A549 (cell line): Measurements from ENCODE around the gene SHC1.

Experiments used
- CBX8 ChIP-seq: fragments of 200-600 bp; sonication (generic); IDR thresholded peaks from 2 replicates; pipeline ENCODE4 v1.6.1; 2016
- JUN ChIP-seq, 2 experiments: fragments of >200 bp; sonication (Bioruptor Twin); formaldehyde crosslinking; IDR thresholded peaks; 2 replicates in 1 of 2; 3 replicates in 1 of 2; pipeline ENCODE4 v1.6.1; 2016 to 2017
- JUNB ChIP-seq: fragments of >200 bp; sonication (Bioruptor Twin); formaldehyde crosslinking; IDR thresholded peaks from 2 replicates; pipeline ENCODE4 v1.6.1; 2016
- POLR2A ChIP-seq: IDR thresholded peaks from 2 replicates; pipeline ENCODE4 v1.6.1; 2012; ENCODE audit warnings: mild to moderate bottlenecking, low read length
- SMC3 ChIP-seq: fragments of >200 bp; sonication (Bioruptor Twin); formaldehyde crosslinking; IDR thresholded peaks from 3 replicates; pipeline ENCODE4 v1.6.1; 2018; ENCODE audit warnings: inconsistent platforms
- SREBF2 ChIP-seq: fragments of 450-650 bp; IDR thresholded peaks from 2 replicates; pipeline ENCODE4 v1.6.1; 2014; ENCODE audit warnings: mild to moderate bottlenecking, moderate library complexity
- TF ChIP-seq, protein P1 (sequence below): fragments of >200 bp; sonication (Bioruptor Twin); formaldehyde crosslinking; IDR thresholded peaks from 3 replicates; pipeline ENCODE4 v1.5.1; 2016
- TF ChIP-seq, protein P2 (sequence below): fragments of 200-600 bp; sonication (generic); IDR thresholded peaks from 2 replicates; pipeline ENCODE4 v1.6.1; 2016; ENCODE audit warnings: antibody characterized with exemption, mild to moderate bottlenecking, moderate library complexity

DNA sequence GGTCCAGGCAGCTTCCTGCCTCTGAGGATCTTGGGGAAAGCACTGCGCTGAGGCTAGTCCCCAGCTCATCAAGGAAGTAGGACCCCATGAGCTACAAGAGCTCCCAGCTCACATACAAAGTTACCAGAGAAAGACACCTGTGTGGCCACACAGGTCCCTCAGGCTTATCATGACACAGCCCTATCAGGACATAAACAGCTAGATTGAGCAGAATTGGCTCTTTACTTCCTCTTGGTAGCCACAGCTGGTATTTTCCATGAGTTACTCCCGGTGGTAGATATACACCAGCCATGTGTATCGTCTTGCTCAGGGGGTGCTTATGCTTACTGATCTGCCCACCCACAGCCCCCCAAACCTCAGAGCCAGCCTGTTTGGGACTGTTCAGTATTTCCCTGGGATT is 24.0 kb upstream of the SHC1 start:
- no peak for TF ChIP-seq POLR2A
- TF ChIP-seq JUNB, result no peak
- TF ChIP-seq SREBF2, result no peak
- TF ChIP-seq, protein P1, sequence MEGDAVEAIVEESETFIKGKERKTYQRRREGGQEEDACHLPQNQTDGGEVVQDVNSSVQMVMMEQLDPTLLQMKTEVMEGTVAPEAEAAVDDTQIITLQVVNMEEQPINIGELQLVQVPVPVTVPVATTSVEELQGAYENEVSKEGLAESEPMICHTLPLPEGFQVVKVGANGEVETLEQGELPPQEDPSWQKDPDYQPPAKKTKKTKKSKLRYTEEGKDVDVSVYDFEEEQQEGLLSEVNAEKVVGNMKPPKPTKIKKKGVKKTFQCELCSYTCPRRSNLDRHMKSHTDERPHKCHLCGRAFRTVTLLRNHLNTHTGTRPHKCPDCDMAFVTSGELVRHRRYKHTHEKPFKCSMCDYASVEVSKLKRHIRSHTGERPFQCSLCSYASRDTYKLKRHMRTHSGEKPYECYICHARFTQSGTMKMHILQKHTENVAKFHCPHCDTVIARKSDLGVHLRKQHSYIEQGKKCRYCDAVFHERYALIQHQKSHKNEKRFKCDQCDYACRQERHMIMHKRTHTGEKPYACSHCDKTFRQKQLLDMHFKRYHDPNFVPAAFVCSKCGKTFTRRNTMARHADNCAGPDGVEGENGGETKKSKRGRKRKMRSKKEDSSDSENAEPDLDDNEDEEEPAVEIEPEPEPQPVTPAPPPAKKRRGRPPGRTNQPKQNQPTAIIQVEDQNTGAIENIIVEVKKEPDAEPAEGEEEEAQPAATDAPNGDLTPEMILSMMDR, result no peak
- no peak; a peak in 1 of 5 replicates for TF ChIP-seq JUN (IDR thresholded peaks at IDR 0.05)
- TF ChIP-seq SMC3, result no peak
- TF ChIP-seq CBX8, result no peak
- TF ChIP-seq, protein P2, sequence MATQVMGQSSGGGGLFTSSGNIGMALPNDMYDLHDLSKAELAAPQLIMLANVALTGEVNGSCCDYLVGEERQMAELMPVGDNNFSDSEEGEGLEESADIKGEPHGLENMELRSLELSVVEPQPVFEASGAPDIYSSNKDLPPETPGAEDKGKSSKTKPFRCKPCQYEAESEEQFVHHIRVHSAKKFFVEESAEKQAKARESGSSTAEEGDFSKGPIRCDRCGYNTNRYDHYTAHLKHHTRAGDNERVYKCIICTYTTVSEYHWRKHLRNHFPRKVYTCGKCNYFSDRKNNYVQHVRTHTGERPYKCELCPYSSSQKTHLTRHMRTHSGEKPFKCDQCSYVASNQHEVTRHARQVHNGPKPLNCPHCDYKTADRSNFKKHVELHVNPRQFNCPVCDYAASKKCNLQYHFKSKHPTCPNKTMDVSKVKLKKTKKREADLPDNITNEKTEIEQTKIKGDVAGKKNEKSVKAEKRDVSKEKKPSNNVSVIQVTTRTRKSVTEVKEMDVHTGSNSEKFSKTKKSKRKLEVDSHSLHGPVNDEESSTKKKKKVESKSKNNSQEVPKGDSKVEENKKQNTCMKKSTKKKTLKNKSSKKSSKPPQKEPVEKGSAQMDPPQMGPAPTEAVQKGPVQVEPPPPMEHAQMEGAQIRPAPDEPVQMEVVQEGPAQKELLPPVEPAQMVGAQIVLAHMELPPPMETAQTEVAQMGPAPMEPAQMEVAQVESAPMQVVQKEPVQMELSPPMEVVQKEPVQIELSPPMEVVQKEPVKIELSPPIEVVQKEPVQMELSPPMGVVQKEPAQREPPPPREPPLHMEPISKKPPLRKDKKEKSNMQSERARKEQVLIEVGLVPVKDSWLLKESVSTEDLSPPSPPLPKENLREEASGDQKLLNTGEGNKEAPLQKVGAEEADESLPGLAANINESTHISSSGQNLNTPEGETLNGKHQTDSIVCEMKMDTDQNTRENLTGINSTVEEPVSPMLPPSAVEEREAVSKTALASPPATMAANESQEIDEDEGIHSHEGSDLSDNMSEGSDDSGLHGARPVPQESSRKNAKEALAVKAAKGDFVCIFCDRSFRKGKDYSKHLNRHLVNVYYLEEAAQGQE, result no peak
